ENCODE data around the gene PRKCH. TPM values are rescaled to one million over a fixed set of nuclear protein-coding genes. Genes with fewer than 3 reads are reported as not detected.

PRKCH gene
- total RNA-seq, 2 experiments from 2014 or later = 0.85 to 2.3 TPM

- ChIA-PET CTCF (ENCODE audit: unreplicated experiment) (no interaction called here), POLR2A (interaction anchor here (0.6 to 1.0 kb wide), 2 partner anchors 15 to 358 kb away, joined by 3 to 5 read pairs; no protein-coding TSS in a partner anchor)
- Histone ChIP-seq H3K4me3 (ENCODE audit: low read depth, low read length, poor library complexity, severe bottlenecking) (no peak overlapping the region), H3K9me2 (ENCODE audit: insufficient read depth, low read length) (no peaks in the 10 kb centered on the region), H3K4me2 (ENCODE audit: low read length) (no peak overlapping the region), H2AFZ (ENCODE audit: low read length) (no peak overlapping the region), H4K20me1 (ENCODE audit: insufficient read depth, low read length) (no peaks in the 10 kb centered on the region), H3K79me2 (ENCODE audit: insufficient read depth, low read depth, low read length) (no peaks in the 10 kb centered on the region), H3K27ac (ENCODE audit: low read depth, low read length, poor library complexity, severe bottlenecking) (no peak overlapping the region), H3K4me1 (ENCODE audit: insufficient read depth, low read length, poor library complexity, severe bottlenecking) (no peaks in the 10 kb centered on the region), H3K36me3 (ENCODE audit: insufficient read depth, low read length) (no peaks in the 10 kb centered on the region), H3K9me3 (ENCODE audit: low read length) (no peaks in the 10 kb centered on the region)
- DNase-seq (ENCODE audit: low spot score) = no peak
- no peak for TF ChIP-seq CTCF (conservative IDR thresholded peaks at IDR 0.05; ENCODE audit: low read length)
- no peak for TF ChIP-seq EZH2phosphoT487 (IDR thresholded peaks at IDR 0.05; ENCODE audit: borderline replicate concordance, low read depth, low read length)
- no TSS peak for BruUV-seq (replicated peaks)
- intact Hi-C loops (cut with micrococcal nuclease; ENCODE audit: unreplicated experiment) = no loop called here
Observed at GRCh38 chr14:61323970-61324369, 2.6 kb downstream of the PRKCH start.

DNA sequence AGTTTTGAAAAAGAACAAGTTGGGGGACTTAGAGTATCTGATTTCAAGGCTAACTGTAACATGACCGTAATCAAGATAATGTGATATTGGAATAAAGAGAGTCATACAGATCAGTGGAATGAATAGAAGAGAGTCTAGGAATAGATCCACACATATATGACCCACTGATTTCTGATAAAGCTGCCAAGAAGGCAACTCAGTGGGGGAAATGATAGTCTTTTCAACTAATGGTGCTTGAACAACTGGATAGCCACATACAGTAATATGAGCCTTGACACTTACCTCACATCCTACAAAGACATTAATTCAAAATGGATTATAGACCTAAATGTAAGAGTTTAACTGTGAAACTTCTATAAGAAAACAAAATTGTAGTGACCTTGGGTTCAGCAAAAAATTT lies 3.8 kb downstream of the PRKCH start:
- BruUV-seq (replicated peaks) = no TSS peak
- H3K4me2 ChIP-seq (ENCODE audit: low read length) = no peak overlapping the region
- no peak overlapping the region for H3K27ac ChIP-seq (ENCODE audit: low read depth, low read length, poor library complexity, severe bottlenecking)
- no peaks in the 10 kb centered on the region for H3K9me2 ChIP-seq (ENCODE audit: insufficient read depth, low read length)
- CTCF ChIA-PET (ENCODE audit: unreplicated experiment) = no interaction called here
- no peak for DNase-seq (ENCODE audit: low spot score)
- TF ChIP-seq CTCF (conservative IDR thresholded peaks at IDR 0.05; ENCODE audit: low read length) = no peak
- no peak for TF ChIP-seq EZH2phosphoT487 (IDR thresholded peaks at IDR 0.05; ENCODE audit: borderline replicate concordance, low read depth, low read length)
- H3K79me2 ChIP-seq (ENCODE audit: insufficient read depth, low read depth, low read length) = no peaks in the 10 kb centered on the region
- H3K9me3 ChIP-seq (ENCODE audit: low read length) = no peaks in the 10 kb centered on the region
- POLR2A ChIA-PET = no interaction called here
- H3K36me3 ChIP-seq (ENCODE audit: insufficient read depth, low read length) = no peaks in the 10 kb centered on the region
- intact Hi-C loops (cut with micrococcal nuclease; ENCODE audit: unreplicated experiment) = no loop called here
- H3K4me3 ChIP-seq (ENCODE audit: low read depth, low read length, poor library complexity, severe bottlenecking) = no peak overlapping the region
- H3K4me1 ChIP-seq (ENCODE audit: insufficient read depth, low read length, poor library complexity, severe bottlenecking) = no peaks in the 10 kb centered on the region
- H2AFZ ChIP-seq (ENCODE audit: low read length) = no peak overlapping the region
- H4K20me1 ChIP-seq (ENCODE audit: insufficient read depth, low read length) = no peaks in the 10 kb centered on the region

DNA sequence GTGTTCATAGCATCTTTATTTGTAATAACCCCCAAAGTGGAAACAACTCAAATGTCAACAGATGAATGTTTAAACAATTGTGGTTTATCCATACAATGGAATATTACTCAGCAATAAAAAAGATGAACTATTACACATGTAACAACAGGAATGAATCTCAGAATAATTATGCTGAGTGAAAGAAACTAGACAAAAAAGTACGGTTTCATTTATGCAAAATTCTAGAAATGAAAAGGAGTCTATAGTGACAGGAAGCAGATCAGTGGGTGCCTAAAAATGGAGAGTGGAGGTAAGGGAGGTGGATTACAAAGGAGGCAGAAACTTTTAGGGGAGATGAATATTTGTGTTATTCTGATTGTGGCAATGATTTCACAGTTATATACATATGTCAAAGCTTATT lies 4.8 kb downstream of the PRKCH start:
- H3K9me2 ChIP-seq (ENCODE audit: insufficient read depth, low read length) = no peaks in the 10 kb centered on the region
- H3K4me2 ChIP-seq (ENCODE audit: low read length) = no peak overlapping the region
- DNase-seq (ENCODE audit: low spot score) = no peak
- H3K79me2 ChIP-seq (ENCODE audit: insufficient read depth, low read depth, low read length) = no peaks in the 10 kb centered on the region
- no peaks in the 10 kb centered on the region for H3K4me1 ChIP-seq (ENCODE audit: insufficient read depth, low read length, poor library complexity, severe bottlenecking)
- no peak overlapping the region for H2AFZ ChIP-seq (ENCODE audit: low read length)
- TF ChIP-seq CTCF (conservative IDR thresholded peaks at IDR 0.05; ENCODE audit: low read length) = no peak
- TF ChIP-seq EZH2phosphoT487 (IDR thresholded peaks at IDR 0.05; ENCODE audit: borderline replicate concordance, low read depth, low read length) = no peak
- no peaks in the 10 kb centered on the region for H3K9me3 ChIP-seq (ENCODE audit: low read length)
- no TSS peak for BruUV-seq (replicated peaks)
- H3K36me3 ChIP-seq (ENCODE audit: insufficient read depth, low read length) = no peaks in the 10 kb centered on the region
- intact Hi-C loops (cut with micrococcal nuclease; ENCODE audit: unreplicated experiment) = no loop called here
- no peaks in the 10 kb centered on the region for H4K20me1 ChIP-seq (ENCODE audit: insufficient read depth, low read length)
- CTCF ChIA-PET (ENCODE audit: unreplicated experiment) = no interaction called here
- H3K4me3 ChIP-seq (ENCODE audit: low read depth, low read length, poor library complexity, severe bottlenecking) = no peak overlapping the region
- no peak overlapping the region for H3K27ac ChIP-seq (ENCODE audit: low read depth, low read length, poor library complexity, severe bottlenecking)
- POLR2A ChIA-PET = no interaction called here
